Measurements from ENCODE around the gene ST7L. TPM values are rescaled to one million over a fixed set of nuclear protein-coding genes. Genes with fewer than 3 reads are reported as not detected.
A peak's percentile ranks its signal among the peaks of the same experiment; 100 is the strongest.
"Not testable (repeated sequence)": the region's sequence is repeated elsewhere in the genome, so short reads cannot be mapped to it uniquely, and the experiment has no call there.

Gene ST7L
- polyA plus RNA-seq, 4 donors = 6.3 to 17.0 (median 13.5) TPM

GRCh38 chr1:112626193-112626592 is 7.3 kb upstream of the ST7L start:
- H3K27ac ChIP-seq (ENCODE audit: low read depth in 1 of 3, low read length in 2 of 3) = no peak overlapping the region
- H3K4me3 ChIP-seq (ENCODE audit: low read depth in 1 of 3, low read length in 3 of 3) = no peak overlapping the region
- DNase-seq (no peak), FAIRE-seq (no peak)
- peaks cover 0 to 23% (median 10%) of the 10 kb centered on the region in 3 donors for H3K36me3 ChIP-seq (ENCODE audit: control insufficient read depth in 3 of 3, insufficient read depth in 2 of 3, low read depth in 1 of 3, low read length in 3 of 3)
- no peaks in the 10 kb centered on the region for H3K27me3 ChIP-seq (ENCODE audit: control insufficient read depth in 3 of 3, insufficient read depth in 3 of 3, low read length in 3 of 3)
- peaks cover 0 to 9% (median 6%) of the 10 kb centered on the region in 3 donors for H3K4me1 ChIP-seq (ENCODE audit: control insufficient read depth in 3 of 3, insufficient read depth in 2 of 3, low read depth in 1 of 3, low read length in 2 of 3)
- H3K9me3 ChIP-seq (ENCODE audit: control insufficient read depth in 2 of 2, insufficient read depth in 1 of 2, low read depth in 1 of 2, low read length in 1 of 2) = no peaks in the 10 kb centered on the region
- WGBS, 3 donors = 90 to 93% (median 92%) methylated on average over 5 of the region's 5 CpGs

DNA sequence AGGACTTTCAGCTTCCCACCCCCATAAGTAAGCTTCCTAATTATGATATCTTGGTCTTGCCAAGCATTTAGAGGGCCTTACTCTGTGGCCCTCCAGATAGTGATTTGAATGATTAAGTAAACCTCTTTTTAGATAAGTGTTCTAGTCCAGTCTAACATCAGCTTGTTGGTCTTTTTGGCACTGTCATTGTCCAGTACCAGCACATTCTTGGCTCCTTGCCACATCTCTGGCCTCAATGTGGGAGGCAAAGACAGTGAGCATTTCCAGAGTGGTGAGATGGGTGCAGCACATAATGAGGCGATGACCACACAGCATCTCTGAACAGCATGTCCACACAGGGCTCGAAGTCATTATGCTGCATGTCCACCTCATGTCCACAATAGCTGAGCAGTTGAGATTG is 6.8 kb upstream of the ST7L start:
- no peak for DNase-seq

GRCh38 chr1:112624493-112624892 is 5.6 kb upstream of the ST7L start:
- Histone ChIP-seq H3K36me3 (ENCODE audit: control insufficient read depth in 3 of 3, insufficient read depth in 2 of 3, low read depth in 1 of 3, low read length in 3 of 3) (peaks cover 0 to 18% (median 10%) of the 10 kb centered on the region in 3 donors), H3K4me1 (ENCODE audit: control insufficient read depth in 3 of 3, insufficient read depth in 2 of 3, low read depth in 1 of 3, low read length in 2 of 3) (peaks cover 0 to 11% (median 9%) of the 10 kb centered on the region in 3 donors)
- not testable (repeated sequence) for FAIRE-seq; DNase-seq; H3K27me3 ChIP-seq (ENCODE audit: control insufficient read depth in 3 of 3, insufficient read depth in 3 of 3, low read length in 3 of 3); H3K9me3 ChIP-seq (ENCODE audit: control insufficient read depth in 2 of 2, insufficient read depth in 1 of 2, low read depth in 1 of 2, low read length in 1 of 2); H3K27ac ChIP-seq (ENCODE audit: low read depth in 1 of 3, low read length in 2 of 3); H3K4me3 ChIP-seq (ENCODE audit: low read depth in 1 of 3, low read length in 3 of 3)
- 84 to 95% (median 85%) methylated on average over 5 of the region's 5 CpGs for WGBS, 3 donors

More for the DNA sequence above, 6.8 kb upstream of the ST7L start:
- H3K4me3 ChIP-seq (ENCODE audit: low read depth in 1 of 3, low read length in 3 of 3) = no peak overlapping the region
- H3K9me3 ChIP-seq (ENCODE audit: control insufficient read depth in 2 of 2, insufficient read depth in 1 of 2, low read depth in 1 of 2, low read length in 1 of 2) = no peaks in the 10 kb centered on the region
- H3K4me1 ChIP-seq (ENCODE audit: control insufficient read depth in 3 of 3, insufficient read depth in 2 of 3, low read depth in 1 of 3, low read length in 2 of 3) = peaks cover 0 to 9% (median 9%) of the 10 kb centered on the region in 3 donors
- 93 to 96% (median 94%) methylated on average over 2 of the region's 2 CpGs for WGBS, 3 donors
- no peak for FAIRE-seq
- no peak overlapping the region for H3K27ac ChIP-seq (ENCODE audit: low read depth in 1 of 3, low read length in 2 of 3)
- H3K36me3 ChIP-seq (ENCODE audit: control insufficient read depth in 3 of 3, insufficient read depth in 2 of 3, low read depth in 1 of 3, low read length in 3 of 3) = peaks cover 0 to 24% (median 10%) of the 10 kb centered on the region in 3 donors
- no peaks in the 10 kb centered on the region for H3K27me3 ChIP-seq (ENCODE audit: control insufficient read depth in 3 of 3, insufficient read depth in 3 of 3, low read length in 3 of 3)

DNA sequence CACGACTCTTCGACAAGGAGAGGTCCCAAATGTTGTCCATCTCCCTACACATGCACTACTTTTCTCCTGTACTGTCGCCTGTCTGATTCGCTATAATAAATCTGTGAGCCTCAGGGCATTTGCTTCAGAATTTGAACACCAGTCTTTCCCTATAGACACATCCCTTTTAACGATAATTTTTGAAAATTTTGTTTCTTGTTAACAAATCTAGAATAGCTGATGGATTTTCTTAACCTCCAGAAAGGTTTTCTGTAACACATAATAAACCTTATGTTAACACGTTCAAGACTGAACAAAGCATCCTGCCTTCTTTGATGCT is 1.4 kb upstream of the ST7L start:
- no peaks in the 10 kb centered on the region for H3K9me3 ChIP-seq (ENCODE audit: control insufficient read depth in 2 of 2, insufficient read depth in 1 of 2, low read depth in 1 of 2, low read length in 1 of 2)
- H3K27me3 ChIP-seq (ENCODE audit: control insufficient read depth in 3 of 3, insufficient read depth in 3 of 3, low read length in 3 of 3) = no peaks in the 10 kb centered on the region
- peaks cover 0 to 15% (median 9%) of the 10 kb centered on the region in 3 donors for H3K4me1 ChIP-seq (ENCODE audit: control insufficient read depth in 3 of 3, insufficient read depth in 2 of 3, low read depth in 1 of 3, low read length in 2 of 3)
- peak overlapping the region; percentile 89 to 98 (median 93) for H3K4me3 ChIP-seq (ENCODE audit: low read depth in 1 of 3, low read length in 3 of 3)
- WGBS, 3 donors = 0 to 1% (median 1%) methylated on average over 6 of the region's 6 CpGs
- DNase-seq (no peak), FAIRE-seq (no peak)
- peak overlapping the region; percentile 94 to 100 (median 98) for H3K27ac ChIP-seq (ENCODE audit: low read depth in 1 of 3, low read length in 2 of 3)
- peaks cover 0 to 16% (median 4%) of the 10 kb centered on the region in 3 donors for H3K36me3 ChIP-seq (ENCODE audit: control insufficient read depth in 3 of 3, insufficient read depth in 2 of 3, low read depth in 1 of 3, low read length in 3 of 3)

DNA sequence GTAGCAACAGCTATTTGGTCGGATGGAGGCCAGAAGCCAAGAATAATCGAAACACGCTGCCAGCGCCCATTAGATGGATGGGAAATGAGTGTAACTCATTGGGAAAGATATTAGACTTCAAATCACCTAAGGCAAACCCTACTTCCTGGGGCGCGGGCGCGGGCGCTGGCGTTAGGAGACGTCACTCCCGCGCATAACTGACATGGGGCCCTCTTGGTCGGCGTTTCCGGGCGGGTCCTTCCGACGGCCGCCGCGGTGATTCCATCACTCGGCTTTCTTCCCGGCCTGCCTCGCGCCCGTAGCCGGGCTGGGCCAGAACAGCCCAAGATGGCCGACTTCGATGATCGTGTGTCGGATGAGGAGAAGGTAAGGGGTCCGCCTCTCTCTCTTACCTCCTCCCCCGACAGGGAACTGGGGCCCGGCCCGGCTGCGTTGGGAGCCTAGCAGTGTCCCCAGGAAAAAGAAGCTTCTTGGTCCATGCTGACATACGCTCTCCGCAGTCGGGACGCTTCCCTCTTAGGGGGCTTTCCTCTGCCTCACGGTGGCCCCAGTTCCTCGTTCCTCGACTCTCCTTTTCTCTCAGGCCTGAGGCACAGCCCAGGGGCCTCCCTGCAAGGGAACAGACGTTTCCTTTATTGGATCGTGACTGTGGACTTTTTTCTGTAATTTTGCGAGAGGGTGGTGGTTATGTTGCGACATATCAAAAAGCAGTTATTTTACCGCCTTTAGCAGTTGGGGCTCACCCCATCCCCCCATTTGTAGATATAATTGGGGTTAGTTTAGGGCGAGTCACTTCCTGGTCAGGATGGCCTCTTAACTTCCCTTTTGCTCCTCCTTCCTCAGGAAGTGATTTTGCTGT is 806 bp upstream of the ST7L start, which contains the start of gene CAPZA1:
Gene CAPZA1, plus strand, starts transcription at position 315 of the 859 bp plus-strand sequence. Its CDS starts 13 bp downstream, at position 328.
- H3K27ac ChIP-seq (ENCODE audit: low read depth in 1 of 3, low read length in 2 of 3) = peak within 1 kb of the TSS; percentile 94 to 100 (median 98)

DNA sequence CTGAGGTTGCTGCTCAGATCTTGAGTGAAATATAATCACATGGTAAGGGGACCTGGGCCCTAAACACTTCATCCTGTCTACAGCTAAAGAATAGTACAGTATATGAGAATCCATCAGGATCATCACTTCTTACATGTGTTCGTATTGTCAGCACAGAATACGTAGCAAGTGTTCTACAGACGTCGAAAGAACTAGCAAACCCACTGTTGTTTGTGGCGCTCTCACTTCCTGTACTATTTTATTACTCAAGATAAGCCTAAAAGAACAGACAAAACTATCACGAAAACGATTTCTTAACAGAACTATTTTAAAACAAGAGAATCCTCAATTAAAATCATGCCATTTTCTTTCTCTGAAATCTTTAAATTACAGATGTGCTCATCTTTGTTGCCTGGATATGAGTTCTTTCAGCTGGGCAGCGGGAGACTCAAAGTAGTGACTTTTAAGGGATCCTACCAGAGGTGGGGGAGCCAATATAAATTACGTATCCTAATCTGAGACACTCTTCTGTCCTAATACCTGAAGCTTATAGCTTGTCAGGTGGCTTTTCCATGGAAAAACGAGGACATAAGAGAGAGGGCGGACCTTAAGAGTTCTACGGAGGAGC is 724 bp downstream of the ST7L start:
- FAIRE-seq (no peak), DNase-seq (peak; percentile 59 to 64)
- peaks cover 0 to 21% (median 0%) of the 10 kb centered on the region in 3 donors for H3K36me3 ChIP-seq (ENCODE audit: control insufficient read depth in 3 of 3, insufficient read depth in 2 of 3, low read depth in 1 of 3, low read length in 3 of 3)
- no peaks in the 10 kb centered on the region for H3K27me3 ChIP-seq (ENCODE audit: control insufficient read depth in 3 of 3, insufficient read depth in 3 of 3, low read length in 3 of 3)
- 0 to 2% (median 1%) methylated on average over 12 of the region's 12 CpGs for WGBS, 3 donors
- H3K4me1 ChIP-seq (ENCODE audit: control insufficient read depth in 3 of 3, insufficient read depth in 2 of 3, low read depth in 1 of 3, low read length in 2 of 3) = peaks cover 0 to 15% (median 4%) of the 10 kb centered on the region in 3 donors
- peak overlapping the region; percentile 94 to 100 (median 98) for H3K27ac ChIP-seq (ENCODE audit: low read depth in 1 of 3, low read length in 2 of 3)
- H3K4me3 ChIP-seq (ENCODE audit: low read depth in 1 of 3, low read length in 3 of 3) = peak overlapping the region; percentile 89 to 95 (median 93)
- no peaks in the 10 kb centered on the region for H3K9me3 ChIP-seq (ENCODE audit: control insufficient read depth in 2 of 2, insufficient read depth in 1 of 2, low read depth in 1 of 2, low read length in 1 of 2)

More for the DNA sequence above, 806 bp upstream of the ST7L start, which contains the start of gene CAPZA1:
- FAIRE-seq (no peak), DNase-seq (peak; percentile 93 to 96)
- Histone ChIP-seq H3K4me1 (ENCODE audit: control insufficient read depth in 3 of 3, insufficient read depth in 2 of 3, low read depth in 1 of 3, low read length in 2 of 3) (peaks cover 0 to 15% (median 5%) of the 10 kb centered on the region in 3 donors), H3K9me3 (ENCODE audit: control insufficient read depth in 2 of 2, insufficient read depth in 1 of 2, low read depth in 1 of 2, low read length in 1 of 2) (no peaks in the 10 kb centered on the region), H3K4me3 (ENCODE audit: low read depth in 1 of 3, low read length in 3 of 3) (peak within 1 kb of the TSS; percentile 89 to 98 (median 93)), H3K27me3 (ENCODE audit: control insufficient read depth in 3 of 3, insufficient read depth in 3 of 3, low read length in 3 of 3) (no peaks in the 10 kb centered on the region), H3K36me3 (ENCODE audit: control insufficient read depth in 3 of 3, insufficient read depth in 2 of 3, low read depth in 1 of 3, low read length in 3 of 3) (peaks cover 0 to 18% (median 0%) of the 10 kb centered on the region in 3 donors)
- 0 to 1% (median 0%) methylated on average over 50 of the region's 50 CpGs for WGBS, 3 donors

- peak; percentile 28 to 35 for DNase-seq
- Histone ChIP-seq H3K4me3 (ENCODE audit: low read depth in 1 of 3, low read length in 3 of 3) (no peak overlapping the region), H3K9me3 (ENCODE audit: control insufficient read depth in 2 of 2, insufficient read depth in 1 of 2, low read depth in 1 of 2, low read length in 1 of 2) (no peaks in the 10 kb centered on the region), H3K27me3 (ENCODE audit: control insufficient read depth in 3 of 3, insufficient read depth in 3 of 3, low read length in 3 of 3) (no peaks in the 10 kb centered on the region), H3K36me3 (ENCODE audit: control insufficient read depth in 3 of 3, insufficient read depth in 2 of 3, low read depth in 1 of 3, low read length in 3 of 3) (peaks cover 4 to 28% (median 5%) of the 10 kb centered on the region in 3 donors), H3K4me1 (ENCODE audit: control insufficient read depth in 3 of 3, insufficient read depth in 2 of 3, low read depth in 1 of 3, low read length in 2 of 3) (peaks cover 0 to 7% (median 4%) of the 10 kb centered on the region in 3 donors), H3K27ac (ENCODE audit: low read depth in 1 of 3, low read length in 2 of 3) (no peak overlapping the region)
- no peak for FAIRE-seq
- 66 to 73% (median 67%) methylated on average over 6 of the region's 6 CpGs for WGBS, 3 donors
These were observed 4.4 kb downstream of the ST7L start for GRCh38 chr1:112614460-112615065.
